Measurements from ENCODE around the gene KRT2.

DNA sequence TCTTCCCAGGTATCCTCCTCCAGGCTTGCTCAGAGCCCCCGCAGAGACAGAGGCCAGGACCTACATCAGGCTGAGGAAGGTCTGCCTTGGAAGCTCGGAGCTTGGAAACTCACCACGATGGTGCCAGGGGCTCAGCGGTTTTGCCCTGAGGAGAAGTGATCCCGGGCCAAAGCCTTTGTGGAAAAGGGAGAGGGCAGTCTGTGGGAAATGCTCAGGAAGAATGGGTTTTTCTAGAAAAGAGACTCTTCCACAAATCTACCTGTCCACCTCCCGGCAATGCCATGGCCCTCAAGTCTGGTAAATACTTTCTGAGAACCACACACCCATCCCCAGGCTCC, 8.0 kb downstream of the KRT2 start:
- TF ChIP-seq, protein P1, sequence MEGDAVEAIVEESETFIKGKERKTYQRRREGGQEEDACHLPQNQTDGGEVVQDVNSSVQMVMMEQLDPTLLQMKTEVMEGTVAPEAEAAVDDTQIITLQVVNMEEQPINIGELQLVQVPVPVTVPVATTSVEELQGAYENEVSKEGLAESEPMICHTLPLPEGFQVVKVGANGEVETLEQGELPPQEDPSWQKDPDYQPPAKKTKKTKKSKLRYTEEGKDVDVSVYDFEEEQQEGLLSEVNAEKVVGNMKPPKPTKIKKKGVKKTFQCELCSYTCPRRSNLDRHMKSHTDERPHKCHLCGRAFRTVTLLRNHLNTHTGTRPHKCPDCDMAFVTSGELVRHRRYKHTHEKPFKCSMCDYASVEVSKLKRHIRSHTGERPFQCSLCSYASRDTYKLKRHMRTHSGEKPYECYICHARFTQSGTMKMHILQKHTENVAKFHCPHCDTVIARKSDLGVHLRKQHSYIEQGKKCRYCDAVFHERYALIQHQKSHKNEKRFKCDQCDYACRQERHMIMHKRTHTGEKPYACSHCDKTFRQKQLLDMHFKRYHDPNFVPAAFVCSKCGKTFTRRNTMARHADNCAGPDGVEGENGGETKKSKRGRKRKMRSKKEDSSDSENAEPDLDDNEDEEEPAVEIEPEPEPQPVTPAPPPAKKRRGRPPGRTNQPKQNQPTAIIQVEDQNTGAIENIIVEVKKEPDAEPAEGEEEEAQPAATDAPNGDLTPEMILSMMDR (IDR thresholded peaks at IDR 0.05; ENCODE audit: insufficient read depth, low read depth, low read length): no peak
- no peak for TF ChIP-seq EZH2 (IDR thresholded peaks at IDR 0.05; ENCODE audit: insufficient read depth, low read length)

Data from astrocyte (in vitro differentiated cells and primary cell).